Astrocyte (in vitro differentiated cells and primary cell): Measurements from ENCODE around the gene STX12.

Experiments used
- EZH2 ChIP-seq: IDR thresholded peaks from 2 replicates; pipeline ENCODE4 v1.6.1; 2012; ENCODE audit warnings: mild to moderate bottlenecking, low read length, inconsistent platforms; ENCODE audit not compliant: insufficient read depth
- TF ChIP-seq, protein P1 (sequence below): IDR thresholded peaks from 2 replicates; pipeline ENCODE4 v1.5.1; 2011; ENCODE audit warnings: low read depth, mild to moderate bottlenecking, inconsistent platforms, low read length, moderate library complexity; ENCODE audit not compliant: insufficient read depth

DNA sequence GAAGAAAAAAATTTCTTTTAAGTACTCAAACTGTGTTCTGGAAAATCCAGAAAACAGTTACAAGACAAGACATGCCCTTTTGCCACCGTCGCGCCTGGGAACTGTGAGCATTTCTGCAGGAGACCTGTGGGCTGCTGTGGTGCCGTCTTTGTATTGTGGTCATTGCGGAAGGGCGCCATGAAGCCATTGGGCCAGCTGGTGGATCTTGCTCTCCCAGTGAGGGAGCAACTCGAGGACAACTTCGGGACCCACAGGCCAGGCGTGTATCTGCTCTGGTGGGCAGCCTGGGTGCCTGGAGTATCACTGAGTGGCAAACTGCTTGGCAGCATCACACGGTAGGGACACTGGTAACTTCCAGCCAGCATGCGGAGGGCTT is 95.5 kb downstream of the STX12 start:
- TF ChIP-seq, protein P1, sequence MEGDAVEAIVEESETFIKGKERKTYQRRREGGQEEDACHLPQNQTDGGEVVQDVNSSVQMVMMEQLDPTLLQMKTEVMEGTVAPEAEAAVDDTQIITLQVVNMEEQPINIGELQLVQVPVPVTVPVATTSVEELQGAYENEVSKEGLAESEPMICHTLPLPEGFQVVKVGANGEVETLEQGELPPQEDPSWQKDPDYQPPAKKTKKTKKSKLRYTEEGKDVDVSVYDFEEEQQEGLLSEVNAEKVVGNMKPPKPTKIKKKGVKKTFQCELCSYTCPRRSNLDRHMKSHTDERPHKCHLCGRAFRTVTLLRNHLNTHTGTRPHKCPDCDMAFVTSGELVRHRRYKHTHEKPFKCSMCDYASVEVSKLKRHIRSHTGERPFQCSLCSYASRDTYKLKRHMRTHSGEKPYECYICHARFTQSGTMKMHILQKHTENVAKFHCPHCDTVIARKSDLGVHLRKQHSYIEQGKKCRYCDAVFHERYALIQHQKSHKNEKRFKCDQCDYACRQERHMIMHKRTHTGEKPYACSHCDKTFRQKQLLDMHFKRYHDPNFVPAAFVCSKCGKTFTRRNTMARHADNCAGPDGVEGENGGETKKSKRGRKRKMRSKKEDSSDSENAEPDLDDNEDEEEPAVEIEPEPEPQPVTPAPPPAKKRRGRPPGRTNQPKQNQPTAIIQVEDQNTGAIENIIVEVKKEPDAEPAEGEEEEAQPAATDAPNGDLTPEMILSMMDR, result no peak
- no peak for TF ChIP-seq EZH2
